ENCODE data around the gene CDK5RAP1.

DNA sequence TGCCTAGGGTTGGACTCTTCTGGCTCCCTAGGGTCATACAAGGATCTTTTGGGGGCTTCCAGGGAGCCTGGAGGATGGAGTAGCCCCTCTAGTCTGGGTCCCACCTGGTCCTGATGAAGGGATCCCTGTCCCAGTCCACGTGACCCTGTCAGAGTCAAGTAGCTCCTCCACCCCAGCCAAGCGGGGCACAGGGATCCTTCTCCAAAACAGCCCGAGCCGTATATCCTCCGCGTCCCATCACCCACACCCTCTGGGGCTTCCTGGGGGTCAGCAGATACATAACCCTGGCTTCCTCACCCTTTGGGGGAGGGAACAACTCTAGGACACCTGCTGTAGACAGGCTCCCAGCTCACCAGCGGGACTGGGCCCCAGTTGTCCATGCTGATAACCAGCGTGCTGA, 90.3 kb downstream of the CDK5RAP1 start:
- TF ChIP-seq MAFK (IDR thresholded peaks at IDR 0.05; ENCODE audit: low read depth, low read length), result no peak
- TF ChIP-seq TEAD4 (IDR thresholded peaks at IDR 0.05; ENCODE audit: low read depth, low read length), result no peak
- no peak for TF ChIP-seq CHD2 (IDR thresholded peaks at IDR 0.05; ENCODE audit: low read length)
- TF ChIP-seq, protein P1, sequence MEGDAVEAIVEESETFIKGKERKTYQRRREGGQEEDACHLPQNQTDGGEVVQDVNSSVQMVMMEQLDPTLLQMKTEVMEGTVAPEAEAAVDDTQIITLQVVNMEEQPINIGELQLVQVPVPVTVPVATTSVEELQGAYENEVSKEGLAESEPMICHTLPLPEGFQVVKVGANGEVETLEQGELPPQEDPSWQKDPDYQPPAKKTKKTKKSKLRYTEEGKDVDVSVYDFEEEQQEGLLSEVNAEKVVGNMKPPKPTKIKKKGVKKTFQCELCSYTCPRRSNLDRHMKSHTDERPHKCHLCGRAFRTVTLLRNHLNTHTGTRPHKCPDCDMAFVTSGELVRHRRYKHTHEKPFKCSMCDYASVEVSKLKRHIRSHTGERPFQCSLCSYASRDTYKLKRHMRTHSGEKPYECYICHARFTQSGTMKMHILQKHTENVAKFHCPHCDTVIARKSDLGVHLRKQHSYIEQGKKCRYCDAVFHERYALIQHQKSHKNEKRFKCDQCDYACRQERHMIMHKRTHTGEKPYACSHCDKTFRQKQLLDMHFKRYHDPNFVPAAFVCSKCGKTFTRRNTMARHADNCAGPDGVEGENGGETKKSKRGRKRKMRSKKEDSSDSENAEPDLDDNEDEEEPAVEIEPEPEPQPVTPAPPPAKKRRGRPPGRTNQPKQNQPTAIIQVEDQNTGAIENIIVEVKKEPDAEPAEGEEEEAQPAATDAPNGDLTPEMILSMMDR (IDR thresholded peaks at IDR 0.05; ENCODE audit: control extremely low read depth in 1 of 3, insufficient read depth in 1 of 3, low read depth in 1 of 3, low read length in 3 of 3), result no peak
- TF ChIP-seq, protein P2, sequence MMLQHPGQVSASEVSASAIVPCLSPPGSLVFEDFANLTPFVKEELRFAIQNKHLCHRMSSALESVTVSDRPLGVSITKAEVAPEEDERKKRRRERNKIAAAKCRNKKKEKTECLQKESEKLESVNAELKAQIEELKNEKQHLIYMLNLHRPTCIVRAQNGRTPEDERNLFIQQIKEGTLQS (IDR thresholded peaks at IDR 0.05; ENCODE audit: insufficient read depth, low read depth, low read length), result no peak
- no peak for TF ChIP-seq POLR2A (IDR thresholded peaks at IDR 0.05; ENCODE audit: control extremely low read depth in 1 of 2, low read depth in 2 of 2, low read length in 2 of 2)
- TF ChIP-seq SIRT6 (IDR thresholded peaks at IDR 0.05; ENCODE audit: low read length), result no peak
- no peak for TF ChIP-seq POLR2AphosphoS5 (IDR thresholded peaks at IDR 0.05; ENCODE audit: low read depth, low read length)
- TF ChIP-seq RNF2 (IDR thresholded peaks at IDR 0.05; ENCODE audit: borderline replicate concordance, low read depth, low read length, missing control alignments, poor library complexity, severe bottlenecking), result no peak
- no peak for TF ChIP-seq YY1 (IDR thresholded peaks at IDR 0.05; ENCODE audit: low read depth, low read length)
- TF ChIP-seq BRCA1 (IDR thresholded peaks at IDR 0.05; ENCODE audit: low read depth, low read length), result no peak

All from H1 (cell line).